ENCODE results near the gene SMOC1.

Gene SMOC1

DNA sequence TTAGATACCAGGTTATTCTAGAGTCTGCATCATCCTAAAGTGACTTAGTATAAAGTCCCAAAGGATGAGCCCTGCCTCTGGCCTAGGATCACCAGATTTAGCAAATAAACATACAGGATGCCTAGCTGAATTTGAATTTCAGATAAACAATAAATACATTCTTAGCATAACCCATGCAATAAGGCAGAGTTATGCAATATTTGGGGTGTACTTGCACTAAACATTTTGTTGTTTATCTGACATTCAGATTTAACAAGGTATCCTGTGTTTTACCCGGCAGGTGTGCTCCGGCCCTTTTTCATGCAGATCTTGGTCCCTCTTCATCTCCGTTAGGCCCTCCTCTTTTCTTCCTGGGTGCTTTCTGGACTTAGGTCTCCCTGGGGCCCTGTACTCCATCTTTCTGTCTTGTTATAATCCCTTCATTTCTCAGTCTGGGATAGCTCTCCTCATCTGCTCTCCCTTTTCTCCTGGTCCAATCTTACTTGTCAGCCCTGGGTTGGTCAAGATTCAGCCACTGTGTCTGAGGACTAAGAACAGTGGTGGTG, 18.1 kb upstream of the SMOC1 start:
- DNase-seq (ENCODE audit: extremely low read depth in 1 of 2, low read depth in 1 of 2) = no peak

GRCh38 chr14:69863083-69863482, 16.1 kb upstream of the SMOC1 start:
- no peak for DNase-seq (ENCODE audit: extremely low read depth in 1 of 2, low read depth in 1 of 2)

GRCh38 chr14:69865701-69866365, 13.4 kb upstream of the SMOC1 start:
- no peak for DNase-seq (ENCODE audit: extremely low read depth in 1 of 2, low read depth in 1 of 2)

DNA sequence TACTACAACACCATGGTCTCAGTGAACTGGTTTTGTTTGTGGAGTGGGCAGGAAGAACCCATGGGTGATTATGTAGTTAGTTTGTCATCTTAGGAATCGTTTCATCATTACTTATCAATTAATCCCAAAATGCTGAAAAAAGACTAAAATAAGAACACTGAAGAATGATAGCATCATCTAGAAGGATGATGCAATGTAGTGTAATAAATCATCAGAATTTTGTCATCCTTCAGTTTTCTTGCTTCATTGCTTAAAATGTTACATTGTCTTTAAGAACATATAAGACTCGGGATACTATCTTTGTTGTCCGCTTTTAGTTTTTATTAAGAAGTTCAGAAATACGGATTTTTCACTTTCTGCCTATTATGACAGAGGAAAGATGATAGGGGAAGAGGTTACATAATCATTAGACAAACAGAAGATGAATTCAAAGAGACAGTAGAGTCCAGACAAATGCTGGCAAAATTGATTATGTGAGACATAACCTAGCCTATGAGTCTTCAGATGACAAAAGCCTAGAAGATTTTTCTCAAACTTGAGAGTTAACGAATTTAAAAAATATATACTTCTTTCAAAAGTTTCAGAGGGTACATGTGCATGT, 10.8 kb upstream of the SMOC1 start:
- DNase-seq (ENCODE audit: extremely low read depth in 1 of 2, low read depth in 1 of 2) = no peak

- no peak for DNase-seq (ENCODE audit: extremely low read depth in 1 of 2, low read depth in 1 of 2)
These were observed 8.6 kb upstream of the SMOC1 start for GRCh38 chr14:69870613-69871012.

DNA sequence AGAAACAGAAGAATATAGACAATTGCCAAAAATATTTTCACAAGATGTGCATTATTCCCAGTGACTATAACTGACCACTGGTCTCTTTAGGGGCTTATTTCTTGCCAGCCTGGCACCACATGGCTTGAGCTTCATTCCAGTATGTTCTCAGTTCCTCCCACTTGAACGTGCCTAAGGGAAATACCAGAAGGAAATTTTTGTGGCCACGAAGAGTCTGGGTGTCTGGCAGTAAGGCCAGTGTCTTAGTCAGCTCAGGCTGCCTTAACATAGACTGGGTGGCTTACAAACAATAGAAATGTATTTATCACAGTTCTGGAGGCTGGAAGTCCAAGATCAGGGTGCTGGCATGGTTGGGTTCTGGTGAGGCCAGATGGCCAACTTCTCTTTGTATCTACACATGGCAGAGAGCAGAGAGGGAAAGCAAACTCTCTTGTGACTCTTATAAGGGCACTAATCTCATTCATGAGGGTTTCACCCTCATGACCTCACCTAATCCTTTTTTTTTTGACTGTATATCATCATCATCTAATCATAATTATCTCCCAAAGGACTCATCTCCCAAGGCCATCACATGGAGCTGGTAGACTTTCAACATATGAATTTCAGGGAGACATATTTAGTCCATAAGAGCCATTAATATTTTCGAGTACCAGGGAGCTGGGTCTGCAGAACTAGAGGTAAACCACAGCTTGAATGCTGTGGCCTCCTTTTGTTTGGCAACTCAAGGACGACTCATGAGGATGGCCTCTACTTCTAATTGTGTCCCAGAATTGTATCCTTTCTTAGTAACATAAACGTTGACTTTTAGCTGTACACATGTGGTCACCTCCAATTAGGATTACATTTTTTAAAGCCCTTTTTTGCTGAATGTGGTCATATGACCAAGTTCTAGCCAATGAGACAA, 5.1 kb upstream of the SMOC1 start:
- no peak for DNase-seq (ENCODE audit: extremely low read depth in 1 of 2, low read depth in 1 of 2)

- DNase-seq (ENCODE audit: extremely low read depth in 1 of 2, low read depth in 1 of 2) = no peak
These were observed 2.9 kb upstream of the SMOC1 start for GRCh38 chr14:69876221-69876847.

GRCh38 chr14:69876848-69877306, 2.3 kb upstream of the SMOC1 start:
- no peak for DNase-seq (ENCODE audit: extremely low read depth in 1 of 2, low read depth in 1 of 2)

- DNase-seq (ENCODE audit: extremely low read depth in 1 of 2, low read depth in 1 of 2) = no peak
These were observed 1.7 kb upstream of the SMOC1 start for GRCh38 chr14:69877492-69877891.

DNA sequence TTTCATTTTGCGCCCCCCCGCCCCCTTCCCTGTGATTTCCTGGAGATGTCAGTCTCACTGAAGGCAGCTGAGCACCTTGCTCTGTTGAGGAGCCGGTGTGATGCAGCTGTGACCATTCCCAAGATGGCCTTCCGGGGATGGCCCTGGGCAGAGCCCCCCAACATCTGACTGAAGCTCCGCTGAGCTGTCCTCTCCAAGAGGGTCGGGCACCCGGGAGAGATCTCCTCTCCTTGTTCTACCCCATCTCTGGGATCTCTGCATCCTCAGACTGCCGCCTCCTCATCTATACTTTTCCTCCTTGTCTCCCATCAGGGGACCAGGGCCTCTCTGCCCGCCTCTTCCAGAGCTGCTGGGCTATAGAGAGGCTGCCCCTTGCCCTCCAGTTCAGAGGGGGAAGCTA, 965 bp upstream of the SMOC1 start:
- no peak for DNase-seq (ENCODE audit: extremely low read depth in 1 of 2, low read depth in 1 of 2)

- DNase-seq (ENCODE audit: extremely low read depth in 1 of 2, low read depth in 1 of 2) = no peak
These were observed 850 bp downstream of the SMOC1 start for GRCh38 chr14:69880044-69880487.

DNA sequence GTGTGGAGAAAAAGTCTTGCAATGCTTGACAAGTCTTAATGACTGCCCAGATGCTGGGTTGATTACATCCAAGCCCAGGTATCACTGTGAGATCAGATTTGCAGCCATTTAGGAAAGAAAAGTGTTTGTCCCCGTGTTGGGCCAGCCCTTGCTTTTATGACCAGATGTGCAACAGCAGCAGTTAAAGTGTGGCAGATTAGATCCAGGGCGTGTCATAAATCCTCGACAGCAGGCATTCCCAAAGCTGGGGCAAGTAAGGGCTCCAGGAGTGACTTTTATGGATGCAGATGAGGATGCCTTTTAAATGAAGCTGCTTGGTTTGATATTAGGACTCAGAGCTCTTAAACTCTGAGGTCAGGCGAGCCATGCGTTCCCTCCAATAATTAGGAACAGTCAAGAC, 1.7 kb downstream of the SMOC1 start:
- no peak for DNase-seq (ENCODE audit: extremely low read depth in 1 of 2, low read depth in 1 of 2)

DNA sequence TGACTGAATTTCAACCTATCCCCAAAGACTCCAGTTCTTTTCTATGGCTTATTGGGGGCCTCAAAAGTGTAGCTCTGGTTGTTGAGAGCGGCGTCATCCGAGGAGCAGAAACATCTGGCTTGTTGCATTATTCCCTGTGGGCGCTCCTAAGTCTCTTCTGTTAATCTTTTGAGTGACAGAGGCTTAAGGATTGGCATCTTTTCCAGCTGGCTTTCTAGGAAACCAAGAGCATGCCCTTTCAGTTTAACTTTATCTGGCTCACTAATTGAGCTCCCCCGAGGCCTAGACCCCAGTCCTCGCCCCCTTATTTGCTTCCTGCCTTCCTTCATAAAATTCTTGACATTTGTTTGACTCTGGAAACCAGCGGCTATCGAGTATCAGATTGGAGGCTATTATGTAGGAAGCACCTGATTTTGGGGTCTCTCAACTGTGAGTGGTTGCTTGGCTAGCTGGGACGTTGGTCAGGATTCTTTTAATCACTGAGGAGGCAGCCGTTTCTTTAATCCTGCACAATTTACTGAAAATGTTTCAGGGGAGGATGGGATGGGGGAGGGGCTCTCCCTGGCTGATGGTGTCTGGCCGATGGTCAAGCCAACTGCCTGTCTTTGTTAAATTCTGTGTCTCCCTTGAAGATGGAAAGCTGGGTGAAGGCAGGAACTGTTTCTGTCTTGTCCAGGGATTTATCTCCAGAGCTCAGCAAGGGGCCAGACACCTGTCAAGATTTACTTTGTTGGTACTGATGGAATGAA, 3.1 kb downstream of the SMOC1 start:
- DNase-seq (ENCODE audit: extremely low read depth in 1 of 2, low read depth in 1 of 2) = no peak

DNA sequence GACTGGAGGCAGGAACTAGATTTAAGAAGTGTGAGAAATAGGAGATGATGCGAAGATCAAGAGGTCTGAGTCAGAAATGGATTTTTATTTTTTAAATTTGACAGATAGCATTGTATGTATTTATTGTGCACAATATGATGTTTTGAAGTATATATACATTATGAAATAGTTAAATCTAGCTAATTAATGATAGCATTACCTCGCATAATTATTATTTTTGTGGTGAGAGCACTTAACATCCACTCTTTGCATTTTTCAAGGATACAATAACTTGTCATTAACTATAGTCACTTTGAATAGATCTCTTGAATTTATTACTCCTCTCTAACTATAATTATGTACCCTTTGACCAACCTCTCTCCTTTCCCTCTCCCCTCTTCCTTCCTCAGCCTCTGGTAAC, 3.7 kb downstream of the SMOC1 start:
- no peak for DNase-seq (ENCODE audit: extremely low read depth in 1 of 2, low read depth in 1 of 2)

DNA sequence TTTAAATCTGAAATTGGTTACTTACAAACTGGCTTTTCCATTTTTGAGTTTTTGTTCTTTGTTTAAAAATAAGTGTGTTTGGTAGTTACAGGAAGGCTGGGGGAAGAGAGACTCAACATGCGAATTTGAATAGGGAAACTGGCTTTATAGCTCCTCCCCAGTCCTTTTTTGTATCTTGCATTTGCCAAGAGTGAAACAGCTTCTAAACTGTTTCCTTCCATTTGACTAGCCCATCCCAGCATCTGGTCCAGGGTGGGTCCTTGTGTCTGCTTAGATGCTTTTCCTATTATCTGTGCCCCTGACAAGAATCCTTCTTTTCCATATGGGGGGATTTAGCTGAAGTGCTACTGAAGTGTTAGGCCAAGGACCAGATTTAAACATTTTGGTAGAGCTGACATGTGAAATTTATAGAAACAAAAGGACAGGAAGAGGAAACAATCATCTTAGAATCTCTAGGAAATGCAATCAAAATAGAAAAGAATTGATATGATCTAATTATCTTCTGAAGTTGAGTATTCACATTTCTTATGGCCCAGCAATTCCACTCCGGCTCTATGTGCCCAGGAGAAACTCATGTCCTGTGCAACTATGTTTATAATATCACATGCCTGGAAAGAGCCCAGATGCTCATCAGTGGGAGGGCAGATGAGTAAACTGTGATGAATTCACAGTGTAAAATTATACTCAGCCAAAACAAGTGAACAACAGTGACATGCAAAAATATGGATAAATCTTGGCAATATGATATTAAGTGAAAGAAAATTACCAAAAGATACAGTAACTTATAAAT, 7.4 kb downstream of the SMOC1 start:
- DNase-seq (ENCODE audit: extremely low read depth in 1 of 2, low read depth in 1 of 2) = no peak

GRCh38 chr14:69887740-69888657, 8.8 kb downstream of the SMOC1 start:
- no peak for DNase-seq (ENCODE audit: extremely low read depth in 1 of 2, low read depth in 1 of 2)

DNA sequence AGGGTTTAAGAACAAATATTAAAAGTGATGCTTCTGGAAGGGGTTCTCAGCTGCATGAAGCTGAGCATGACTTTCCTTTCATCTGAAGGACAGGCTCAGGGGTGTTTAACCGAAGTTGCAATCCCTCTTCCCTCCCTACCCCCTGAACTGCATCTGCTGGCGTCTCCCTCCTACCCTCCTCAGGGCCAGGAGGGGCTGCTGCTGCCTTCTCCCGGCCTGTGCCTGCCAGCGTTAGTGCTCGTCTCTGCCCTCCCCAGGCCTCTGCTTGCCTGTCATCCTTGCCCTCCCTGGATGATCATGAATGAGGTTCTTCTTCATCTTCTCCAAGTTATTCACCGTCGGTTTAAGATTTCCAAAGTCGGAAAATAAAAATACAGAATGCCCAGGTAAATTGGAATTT, 12.2 kb downstream of the SMOC1 start:
- DNase-seq (ENCODE audit: extremely low read depth in 1 of 2, low read depth in 1 of 2) = no peak

DNA sequence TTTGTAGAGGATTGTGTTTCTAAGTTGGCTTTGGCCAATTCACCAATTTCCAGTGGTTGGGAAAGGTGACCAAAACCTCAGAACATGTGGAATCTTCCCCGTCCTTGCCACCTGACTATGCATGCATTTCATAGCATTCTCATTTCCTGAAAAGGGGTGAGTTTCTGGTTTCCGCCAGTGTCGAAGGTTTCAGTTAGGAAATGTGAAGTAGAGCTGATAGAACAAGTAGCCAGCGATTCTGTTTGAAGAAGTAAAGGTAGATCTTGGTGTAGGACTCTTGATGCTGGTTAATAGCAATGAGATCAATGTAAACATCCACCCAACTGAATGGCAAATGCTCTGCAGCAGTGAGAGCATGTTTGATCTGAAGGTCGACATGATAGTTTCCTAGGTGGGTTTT, 15.9 kb downstream of the SMOC1 start:
- no peak for DNase-seq (ENCODE audit: extremely low read depth in 1 of 2, low read depth in 1 of 2)

All from stimulated activated CD8-positive, alpha-beta memory T cell treated with anti-CD3 and anti-CD28 coated beads, Interleukin-7, amount 100 ng/mL, for 48 hours (primary cell).